Stimulated activated CD8-positive, alpha-beta memory T cell treated with anti-CD3 and anti-CD28 coated beads, Interleukin-4, amount 100 ng/mL, for 48 hours (primary cell): ENCODE results near the gene RNF180.
"Not testable (repeated sequence)": the region's sequence is repeated elsewhere in the genome, so short reads cannot be mapped to it uniquely, and the experiment has no call there.

Source experiments
- DNase-seq: peaks from one replicate; pipeline ENCODE4 v3.0.0-alpha.2; 2020

Gene RNF180

DNA sequence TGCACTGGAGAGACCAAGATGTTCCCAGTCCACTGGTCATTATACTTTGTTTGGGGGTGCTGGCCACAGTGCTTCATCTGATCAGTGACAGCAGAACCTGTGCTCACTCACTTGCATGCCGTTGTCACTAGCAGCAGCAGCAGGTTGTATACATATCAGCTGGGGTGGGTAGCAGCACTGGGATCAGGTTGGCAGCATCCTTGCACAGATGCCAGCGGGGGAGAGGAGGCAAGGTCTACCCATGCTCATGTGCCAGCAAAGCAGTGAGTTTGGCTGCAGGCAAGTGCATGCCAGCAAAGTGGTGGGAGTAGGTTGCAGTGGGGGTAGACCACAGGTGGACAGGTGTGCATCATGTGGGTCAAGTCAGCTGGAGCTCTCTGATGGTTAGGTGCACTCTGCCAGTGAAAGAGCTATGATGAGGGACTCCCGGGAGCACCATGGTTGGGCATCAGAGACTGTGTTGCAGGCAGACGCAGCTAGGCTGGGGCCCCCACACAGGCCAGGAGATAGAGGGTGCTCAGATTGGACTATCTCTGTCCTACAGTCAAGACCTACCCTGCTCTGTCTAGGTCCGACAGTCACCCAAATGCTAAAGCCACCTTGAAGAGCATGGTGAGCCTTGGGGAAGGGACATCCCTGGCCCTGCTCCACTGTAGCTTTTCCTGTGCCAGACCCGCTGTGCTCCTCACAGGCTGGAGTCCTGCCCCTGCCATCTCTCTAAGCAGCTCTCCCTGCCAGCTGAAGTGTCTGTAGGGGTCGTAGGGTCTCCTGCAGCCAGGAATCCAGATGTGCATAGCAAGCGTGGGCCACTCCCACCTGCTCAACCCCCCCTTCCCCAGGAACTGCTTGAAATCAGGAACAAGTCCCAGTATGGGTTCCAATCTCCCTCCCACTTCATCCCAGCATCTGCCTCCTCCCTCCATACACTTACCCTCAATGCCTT, 119.8 kb downstream of the RNF180 start:
- DNase-seq: no peak

DNA sequence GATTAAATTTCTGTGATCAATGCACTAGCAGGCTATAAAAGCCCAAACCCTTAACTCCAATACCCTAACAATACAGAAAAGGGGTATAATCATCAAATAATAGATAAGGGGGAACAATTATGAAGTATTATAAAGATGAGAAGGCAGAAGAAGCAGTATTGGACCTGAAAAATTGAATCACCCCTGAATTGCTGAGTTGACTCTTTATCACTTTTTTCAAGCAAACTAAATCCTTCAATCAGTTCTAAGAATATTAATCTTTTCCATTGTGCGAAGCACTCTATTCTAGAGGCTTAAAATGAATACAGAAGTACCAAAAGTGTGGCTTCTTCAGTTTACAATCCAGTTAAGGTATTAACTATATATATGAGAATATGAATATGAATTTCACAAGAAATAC, 120.7 kb downstream of the RNF180 start:
- DNase-seq: no peak

DNA sequence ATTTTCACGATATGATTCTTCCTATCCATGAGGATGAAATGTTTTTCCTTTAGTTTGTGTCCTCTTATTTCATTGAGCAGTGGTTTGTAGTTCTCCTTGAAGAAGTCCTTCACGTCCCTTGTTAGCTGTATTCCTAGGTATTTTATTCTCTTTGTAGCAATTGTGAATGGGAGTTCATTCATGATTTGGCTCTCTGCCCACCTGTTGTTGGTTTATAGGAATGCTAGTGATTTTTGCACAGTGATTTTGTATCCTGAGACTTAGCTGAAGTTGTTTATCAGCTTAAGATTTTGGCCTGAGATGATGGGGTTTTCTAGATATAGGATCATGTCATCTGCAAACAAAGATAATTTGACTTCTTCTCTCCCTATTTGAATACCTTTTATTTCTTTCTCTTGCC, 122.9 kb downstream of the RNF180 start:
- not testable (repeated sequence) for DNase-seq

DNA sequence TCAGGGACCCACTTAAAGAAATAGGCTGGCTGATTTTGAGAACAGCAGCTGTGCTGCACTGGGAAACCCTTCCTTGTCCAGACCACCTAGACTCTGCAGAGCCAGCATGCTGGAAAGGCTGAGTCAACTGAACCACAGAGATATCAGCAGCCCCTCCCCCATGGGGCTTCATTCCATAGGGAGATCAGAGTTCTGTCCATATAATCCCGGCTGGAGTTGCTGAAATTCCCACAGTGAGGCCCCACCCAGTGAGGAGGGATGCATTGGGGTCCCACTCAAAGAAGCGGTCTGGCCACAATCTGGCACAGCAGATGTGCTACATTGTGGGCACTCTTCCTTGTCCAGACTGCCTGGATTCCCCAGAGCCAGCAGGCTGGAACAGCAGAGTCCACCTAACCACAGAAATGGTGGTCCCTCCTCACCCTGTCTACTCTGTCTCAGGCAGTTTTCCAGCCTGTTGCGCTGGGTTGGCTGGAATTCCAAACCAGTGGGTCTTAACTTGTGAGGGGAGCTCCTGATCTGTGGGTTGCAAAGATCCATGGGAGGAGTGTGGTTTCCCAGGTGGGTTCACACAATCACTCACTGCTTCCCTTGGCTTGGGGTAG, 127.1 kb downstream of the RNF180 start:
- DNase-seq: no peak

DNA sequence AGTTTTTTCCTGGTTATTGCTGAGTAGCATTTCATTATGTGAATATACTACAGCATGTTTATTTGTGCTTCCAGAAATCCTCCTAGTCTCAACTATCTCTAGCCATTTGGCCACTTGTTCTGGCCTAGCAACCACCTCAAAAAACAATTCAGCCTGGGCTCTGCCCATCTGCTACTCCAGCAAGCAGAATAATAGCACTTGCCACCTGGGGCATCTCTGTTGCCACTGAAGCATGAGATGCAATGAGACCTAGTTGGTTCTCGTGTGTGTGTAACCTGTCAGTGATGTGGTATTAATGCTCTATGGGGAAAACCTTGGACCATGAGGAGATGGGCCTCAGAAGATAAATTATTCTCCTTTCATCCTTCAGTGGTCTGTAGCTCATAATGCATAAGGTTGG, 129.5 kb downstream of the RNF180 start:
- no peak for DNase-seq

DNA sequence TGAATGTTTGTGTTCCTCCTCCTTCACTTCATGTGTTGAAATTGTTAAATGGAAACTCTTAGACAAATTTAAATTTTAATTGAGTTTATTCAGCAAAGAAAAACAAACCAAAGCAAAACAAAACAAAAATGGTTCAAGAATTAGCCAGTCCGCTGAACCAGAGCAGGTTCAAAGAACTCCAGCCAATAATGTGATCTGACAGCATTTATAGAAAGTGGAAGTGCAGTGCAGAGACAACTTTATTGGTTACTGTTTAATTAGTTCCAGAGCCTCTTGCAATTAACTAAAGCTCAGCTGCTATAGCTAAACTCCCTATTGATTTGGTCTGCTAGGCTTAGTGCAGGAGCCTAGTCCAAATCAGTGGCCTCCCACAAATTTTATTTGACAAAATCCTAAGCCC, 132.9 kb downstream of the RNF180 start:
- DNase-seq: no peak

DNA sequence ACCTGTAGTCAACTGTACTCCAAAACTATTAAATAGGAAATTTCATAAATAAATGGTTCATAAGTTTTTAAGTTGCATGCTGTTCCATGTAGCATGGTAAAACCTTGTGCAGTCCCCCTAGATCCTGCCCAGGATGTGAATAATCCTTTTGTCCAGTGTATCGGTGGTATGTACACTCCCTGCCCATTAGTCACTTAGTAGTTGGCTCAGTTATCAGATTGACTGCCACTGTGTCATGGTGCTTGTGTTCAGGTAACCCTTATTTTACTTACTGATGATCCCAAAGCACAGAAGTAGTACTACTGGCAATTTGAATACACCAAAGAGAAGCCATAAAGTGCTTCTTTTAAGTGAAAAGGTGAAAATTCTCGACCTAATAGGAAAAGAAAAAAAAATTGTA, 134.2 kb downstream of the RNF180 start:
- DNase-seq: no peak

DNA sequence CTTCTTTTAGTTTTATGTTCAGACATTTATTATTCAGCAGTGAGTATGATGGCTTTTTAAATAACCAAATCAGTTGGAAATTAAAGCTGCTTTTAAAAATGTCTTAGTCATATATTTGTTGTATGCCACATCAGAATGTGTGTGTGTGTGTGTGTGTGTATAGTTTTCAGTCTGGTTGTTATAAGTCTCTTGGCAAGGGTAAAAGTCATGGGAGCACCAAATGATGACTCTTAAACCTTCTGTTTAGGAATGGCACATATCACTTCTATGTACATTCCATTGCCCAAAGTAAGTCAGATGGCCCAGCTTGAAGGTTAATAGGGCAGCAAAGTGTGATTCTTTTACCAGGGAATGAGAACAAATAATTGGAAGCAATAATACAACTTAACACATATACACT, 135.9 kb downstream of the RNF180 start:
- DNase-seq: no peak

DNA sequence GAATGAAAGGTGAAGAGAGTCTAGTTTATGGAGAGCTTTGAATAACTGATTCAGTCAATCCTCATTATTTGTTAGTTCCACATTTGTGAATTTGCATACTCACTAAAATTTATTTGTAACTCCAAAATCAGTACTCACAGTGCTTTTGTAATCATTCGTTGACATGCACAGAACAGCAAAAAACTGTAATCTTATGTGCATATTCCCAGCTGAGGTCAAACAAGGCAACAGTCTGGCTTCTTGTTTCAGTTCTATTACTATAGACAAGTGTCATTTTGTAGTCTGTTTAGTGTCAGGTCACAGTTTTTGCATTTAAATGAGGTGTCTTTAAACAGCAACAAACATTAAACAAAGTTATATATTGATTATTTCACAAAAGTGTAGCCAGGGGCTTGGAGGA, 142.5 kb downstream of the RNF180 start:
- DNase-seq: no peak

DNA sequence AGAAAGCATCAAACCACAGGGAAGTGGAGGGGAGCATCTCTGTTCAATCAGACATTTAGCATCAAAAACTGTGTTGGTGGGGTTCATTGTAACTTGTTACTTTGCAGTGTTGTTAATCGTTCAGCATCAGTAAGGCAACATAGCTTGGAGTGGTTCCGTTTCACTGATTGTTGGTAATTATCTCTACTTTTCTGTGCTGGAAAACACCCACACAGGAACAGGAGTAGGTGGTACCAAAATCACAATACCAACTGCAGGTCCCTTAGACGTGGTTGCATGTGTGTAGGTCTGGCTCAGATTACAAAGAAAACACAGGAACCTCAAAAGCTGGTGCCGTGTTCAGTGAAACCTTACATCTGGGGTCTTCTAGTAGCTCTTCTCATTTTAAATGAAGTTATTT, 146.8 kb downstream of the RNF180 start:
- no peak for DNase-seq

DNA sequence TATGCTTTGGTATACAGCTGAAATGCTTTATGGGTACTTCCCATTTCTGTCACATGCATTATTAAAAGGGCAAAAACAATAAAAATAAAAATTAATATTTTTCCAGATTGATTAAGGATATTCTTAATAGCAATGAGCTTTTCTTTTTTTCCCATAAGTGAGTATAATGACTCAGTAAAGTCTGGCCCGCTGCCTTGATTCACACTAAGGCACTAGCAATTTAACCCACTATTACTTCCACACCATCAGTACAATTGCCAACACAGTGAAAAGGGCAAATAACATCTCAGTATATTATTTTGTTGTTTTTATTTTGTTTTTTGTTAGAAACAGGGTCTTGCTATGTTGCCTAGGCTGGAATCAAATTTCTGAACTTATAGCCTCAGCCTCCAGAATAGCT, 150.1 kb downstream of the RNF180 start:
- no peak for DNase-seq

DNA sequence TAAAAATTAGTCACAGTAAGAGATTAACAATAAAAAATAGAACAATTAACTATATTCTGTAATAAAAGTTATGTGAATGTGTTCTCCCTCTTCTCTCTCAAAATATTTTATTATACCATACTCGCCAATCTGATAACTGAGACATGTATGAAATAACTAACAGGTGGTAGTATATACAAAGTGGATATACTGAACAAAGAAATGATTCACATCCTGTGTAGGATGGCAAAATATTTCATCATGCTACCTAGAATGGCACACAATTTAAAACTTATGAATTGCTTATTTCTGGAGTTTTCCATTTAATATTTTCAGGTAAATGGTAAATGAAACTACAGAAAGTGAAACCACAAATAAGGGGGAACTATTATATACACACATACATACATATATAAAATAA, 152.5 kb downstream of the RNF180 start:
- DNase-seq: no peak

DNA sequence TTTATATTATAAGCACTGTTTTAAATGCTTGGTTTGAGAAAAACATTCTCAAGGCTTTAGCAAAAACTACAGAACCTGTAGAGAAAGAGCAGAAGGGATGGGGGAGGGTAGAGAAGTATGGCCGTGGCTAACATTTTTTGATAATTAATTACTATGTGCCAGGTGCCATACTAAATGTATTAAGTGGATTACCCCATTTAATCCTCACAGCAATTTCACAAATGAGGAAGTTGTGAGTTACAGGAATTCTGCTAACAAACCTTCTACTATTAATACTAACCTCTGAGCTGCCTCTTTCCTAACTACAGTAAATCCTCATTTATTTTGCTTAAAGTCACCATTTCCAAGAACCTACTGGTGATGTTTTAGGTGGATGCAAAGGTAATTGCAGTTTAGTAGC, 157.9 kb downstream of the RNF180 start:
- no peak for DNase-seq

DNA sequence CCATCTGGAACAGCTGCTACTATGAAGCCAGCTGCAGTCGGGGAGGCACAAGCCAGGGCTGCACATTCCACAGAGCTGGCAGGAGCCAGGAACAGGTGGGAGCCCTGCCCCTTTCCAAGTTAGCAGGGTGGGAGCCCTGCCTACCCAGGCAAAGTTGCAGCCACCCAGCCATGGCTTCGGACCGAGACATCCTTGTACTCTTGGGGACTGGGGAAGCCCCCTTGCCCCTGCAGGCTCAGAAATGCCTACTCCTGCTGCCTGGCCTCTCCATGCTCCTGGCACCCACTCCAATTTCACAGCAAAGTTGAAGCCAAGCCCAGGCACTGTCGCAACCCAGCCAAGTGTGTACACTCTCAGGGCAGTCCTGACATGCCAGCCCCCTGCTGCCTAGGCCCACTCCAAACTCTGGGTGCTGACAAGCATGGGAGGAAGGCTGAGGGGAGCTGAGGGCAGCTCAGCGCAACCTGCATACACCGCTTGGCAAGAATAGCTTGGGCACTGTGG, 165.1 kb downstream of the RNF180 start:
- no peak for DNase-seq

DNA sequence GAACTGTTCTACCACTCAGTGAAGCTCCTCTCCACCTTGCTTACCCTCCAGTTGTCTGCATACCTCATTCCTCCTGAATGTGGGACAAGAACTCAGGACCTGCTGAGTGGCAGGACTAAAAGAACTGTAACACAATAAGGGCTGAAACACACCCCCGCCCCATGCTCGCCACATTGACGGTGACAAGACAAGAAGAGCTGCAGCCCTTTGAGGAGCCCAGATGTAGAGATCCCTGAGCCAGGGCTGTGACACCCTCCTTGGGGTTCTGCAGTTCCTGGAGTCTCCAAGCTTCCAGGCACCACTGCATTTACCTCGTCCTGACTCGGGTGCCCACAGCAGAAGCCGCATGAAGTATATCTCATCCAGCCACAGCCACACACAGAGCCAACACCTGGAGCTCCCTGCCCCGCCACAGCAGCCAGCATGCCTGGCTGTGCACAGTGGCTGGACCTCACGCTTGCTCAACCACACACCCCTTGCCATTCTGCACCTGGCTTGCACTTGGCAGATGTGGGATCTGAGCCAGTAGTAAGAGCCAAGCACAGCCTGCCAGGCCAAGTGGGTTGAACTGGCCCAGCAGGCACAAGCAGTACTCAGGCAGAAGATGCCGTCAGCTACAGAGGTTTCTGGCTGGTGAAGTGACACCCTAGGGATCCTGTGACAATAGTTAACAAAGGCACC, 166.1 kb downstream of the RNF180 start:
- DNase-seq: no peak

DNA sequence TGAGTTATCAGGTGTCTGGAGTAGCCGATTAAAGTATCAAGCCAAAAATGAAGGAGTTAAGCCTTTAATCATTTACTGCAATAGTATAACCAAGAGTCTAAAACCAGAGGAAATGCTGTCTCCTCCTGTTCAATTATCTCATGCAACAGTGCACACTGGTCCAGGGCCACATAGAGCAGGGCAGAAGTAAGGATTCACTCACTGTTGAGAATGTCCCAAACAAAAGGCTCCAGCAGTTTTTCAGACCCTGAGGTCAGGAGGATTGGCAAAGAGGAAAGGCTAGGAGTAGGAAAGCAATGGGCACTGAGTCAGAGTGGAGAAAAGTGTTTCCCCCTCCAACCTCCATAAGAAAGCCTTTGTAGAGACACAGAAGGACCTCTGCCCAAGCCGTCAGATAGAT, 168.2 kb downstream of the RNF180 start:
- no peak for DNase-seq

DNA sequence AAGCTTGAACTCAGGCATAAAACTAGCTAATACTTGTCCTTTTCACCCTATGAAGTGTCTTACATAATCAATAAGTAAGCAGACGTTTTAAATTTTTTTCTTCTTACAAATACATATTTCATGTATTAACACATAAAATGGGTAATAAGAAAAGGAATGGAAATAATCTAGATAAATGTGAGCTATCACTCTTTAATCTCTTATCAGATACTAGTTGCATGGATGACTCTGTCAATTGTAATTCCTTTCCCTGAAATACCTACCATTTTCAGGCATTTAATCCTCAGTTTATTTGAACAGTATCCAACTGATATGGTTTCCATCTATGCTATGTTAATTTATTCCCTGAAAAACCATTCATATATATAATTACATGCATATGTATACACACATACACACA, 174.1 kb downstream of the RNF180 start:
- no peak for DNase-seq

DNA sequence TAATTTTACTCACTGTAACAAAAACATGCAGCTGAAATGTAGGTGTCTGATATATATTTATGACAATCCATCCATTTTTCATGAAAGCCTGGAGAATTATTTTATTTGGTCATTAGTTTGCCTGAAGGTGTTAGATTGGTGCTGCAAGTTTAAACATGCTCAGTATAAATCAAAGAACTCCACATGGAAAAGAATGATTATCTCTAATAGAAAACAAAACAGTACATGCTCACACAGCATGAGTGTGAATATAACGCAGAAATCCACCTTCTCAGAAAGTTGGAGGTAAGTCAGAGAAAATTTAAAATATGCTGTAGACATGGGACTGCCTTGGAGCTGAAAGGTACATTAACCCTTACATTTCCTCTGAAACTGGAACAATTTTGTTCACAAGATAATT, 174.7 kb downstream of the RNF180 start:
- no peak for DNase-seq

DNA sequence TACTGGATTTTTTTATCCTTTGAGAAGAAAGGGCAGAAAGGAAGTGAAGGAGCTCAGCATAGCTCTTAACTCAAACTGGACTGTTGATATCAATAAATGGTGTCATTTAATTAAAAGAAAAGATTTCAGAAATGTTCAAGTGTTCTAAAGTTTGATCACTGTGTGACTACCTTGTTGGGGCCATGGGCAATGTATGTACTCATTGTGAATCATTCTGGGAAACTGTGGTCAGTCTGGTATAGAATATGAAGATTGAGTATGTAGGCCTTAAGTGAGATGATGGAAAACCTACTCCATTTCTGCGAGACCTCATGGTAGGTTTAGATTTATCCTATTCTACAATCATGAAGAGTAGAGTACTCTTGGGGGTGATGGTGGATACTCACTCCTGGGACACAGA, 175.7 kb downstream of the RNF180 start:
- DNase-seq: no peak

DNA sequence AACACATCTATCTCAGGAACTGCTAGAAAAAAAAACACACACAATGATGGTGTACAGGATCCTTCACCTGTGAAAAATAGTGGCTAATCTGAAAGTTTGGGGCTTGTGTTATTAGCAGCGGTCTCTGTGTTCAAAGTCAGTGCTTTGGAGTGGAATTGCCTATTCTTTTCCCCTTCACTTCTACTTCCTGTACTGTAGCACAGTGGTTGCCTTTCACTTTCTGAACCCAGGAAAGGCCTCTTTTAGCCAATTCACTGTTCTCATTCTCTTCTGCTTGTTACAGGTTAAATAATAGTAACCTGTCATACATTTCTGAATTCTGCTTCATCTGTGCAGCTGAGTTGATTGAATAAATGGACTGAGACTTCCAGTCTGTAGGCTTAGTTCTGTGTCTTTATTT, 178.9 kb downstream of the RNF180 start:
- DNase-seq: no peak

DNA sequence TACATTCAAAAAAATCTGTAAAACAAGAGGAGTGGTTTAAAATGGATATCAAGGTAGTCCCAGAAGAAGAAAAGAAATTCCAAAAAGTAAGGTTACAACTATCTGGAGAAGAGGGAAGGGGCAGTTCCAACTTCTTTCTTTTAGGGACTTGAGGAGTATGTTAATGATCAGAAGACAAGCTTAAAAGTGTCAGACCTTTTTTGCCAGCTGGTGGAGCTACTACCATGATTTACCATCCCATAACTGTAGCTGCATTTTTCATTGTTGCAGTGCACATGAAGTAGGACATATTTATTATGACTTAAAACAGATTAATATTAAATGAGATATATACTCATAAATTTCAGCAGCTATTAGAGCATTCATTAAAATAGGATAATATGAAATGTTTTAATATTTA, 181.7 kb downstream of the RNF180 start:
- no peak for DNase-seq

DNA sequence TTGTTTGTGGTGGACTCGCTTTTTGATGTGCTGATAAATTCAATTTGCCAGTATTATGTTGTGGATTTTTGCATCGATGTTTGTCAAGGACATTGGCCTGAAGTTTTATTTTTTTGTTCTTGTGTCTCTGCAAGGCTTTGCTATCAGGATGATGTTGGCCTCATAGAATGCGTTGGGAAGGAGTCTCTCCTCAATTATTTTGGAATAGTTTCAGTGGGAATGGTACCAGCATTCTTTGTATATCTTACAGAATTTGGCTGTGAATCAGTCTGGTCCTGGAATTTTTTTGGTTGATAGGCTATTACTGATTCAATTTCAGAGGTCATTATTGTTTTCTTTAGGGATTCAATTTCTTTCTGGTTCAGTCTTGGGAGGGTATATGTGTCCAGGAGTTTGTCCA, 198.8 kb downstream of the RNF180 start:
- DNase-seq: no peak

DNA sequence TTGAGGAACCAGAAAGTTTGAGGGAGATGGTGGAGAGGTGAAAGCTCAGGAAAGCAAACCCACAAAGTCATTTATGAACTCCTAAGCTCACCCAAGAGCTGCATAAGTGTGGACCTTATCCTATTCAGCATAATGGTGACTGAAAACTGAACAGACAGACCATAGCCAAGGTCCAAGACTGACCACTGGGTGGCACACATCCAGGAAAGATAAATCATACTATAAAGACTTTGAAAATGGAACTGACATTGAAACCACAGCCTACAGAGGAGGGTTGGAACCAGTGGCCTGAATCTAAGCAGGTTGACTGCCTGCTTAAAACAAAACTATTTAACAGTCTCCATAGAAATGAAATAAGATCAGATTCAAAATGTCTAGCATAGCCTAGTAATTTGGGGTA, 219.1 kb downstream of the RNF180 start:
- no peak for DNase-seq

DNA sequence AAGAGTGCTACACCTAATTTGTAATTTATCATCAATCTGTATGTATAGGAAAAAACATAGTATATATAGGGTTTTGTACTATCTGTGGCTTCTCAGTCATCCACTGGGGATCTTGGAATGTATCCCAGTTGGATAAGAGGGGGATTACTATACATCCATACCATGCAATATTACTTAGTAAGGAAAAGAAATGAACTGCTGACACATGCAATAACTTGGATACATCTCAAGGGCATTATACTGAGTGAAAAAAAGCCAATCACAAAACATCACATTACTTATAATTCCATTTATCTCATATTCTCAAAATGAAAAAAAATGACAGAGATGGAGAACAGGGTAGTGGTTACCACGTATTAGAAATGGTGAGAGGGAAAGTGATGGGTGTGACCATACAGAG, 231.9 kb downstream of the RNF180 start:
- DNase-seq: no peak
